Astrocyte of the cerebellum (primary cell): ENCODE data around the gene ADCY7.

Experiments
- DNase-seq: peaks from one replicate; pipeline ENCODE4 v3.0.0-alpha.2; 2011; ENCODE audit warnings: low read depth
- H3K4me3 ChIP-seq: 2 replicates; pipeline ENCODE4 v1.5.1; 2011; ENCODE audit warnings: mild to moderate bottlenecking, low read depth, low read length, moderate library complexity
- CTCF ChIP-seq: IDR thresholded peaks from 2 replicates; pipeline ENCODE4 v1.5.1; 2012; ENCODE audit warnings: low read length, low read depth, moderate library complexity, mild to moderate bottlenecking; ENCODE audit errors: missing control alignments
- in situ Hi-C: cut with HindIII; loops from 2 replicates; pipeline ENCODE4 v1.10.0; 2017; ENCODE audit warnings: low sequenced_read_pairs

The ADCY7 gene

GRCh38 chr16:50244504-50245416, 21.6 kb upstream of the ADCY7 start:
- peak overlapping the region; percentile 44 for H3K4me3 ChIP-seq
- in situ Hi-C loops, result no loop called here
- TF ChIP-seq CTCF, result no peak
- DNase-seq, result no peak

GRCh38 chr16:50245417-50246298, 20.7 kb upstream of the ADCY7 start:
- in situ Hi-C loops, result no loop called here
- no peak for TF ChIP-seq CTCF
- H3K4me3 ChIP-seq, result peak overlapping the region; percentile 44
- DNase-seq, result no peak

GRCh38 chr16:50246299-50247122, 19.8 kb upstream of the ADCY7 start:
- no peak for DNase-seq
- in situ Hi-C loops, result no loop called here
- no peak for TF ChIP-seq CTCF
- peak overlapping the region; percentile 44 for H3K4me3 ChIP-seq

- in situ Hi-C loops, result no loop called here
- no peak for TF ChIP-seq CTCF
- no peak overlapping the region for H3K4me3 ChIP-seq
- DNase-seq, result no peak
These were observed 19.0 kb upstream of the ADCY7 start for GRCh38 chr16:50247123-50247905.

GRCh38 chr16:50247906-50248608, 18.3 kb upstream of the ADCY7 start:
- in situ Hi-C loops, result no loop called here
- no peak overlapping the region for H3K4me3 ChIP-seq
- DNase-seq, result no peak
- no peak for TF ChIP-seq CTCF
